Coronary artery (tissue), 2 donors: Measurements from ENCODE around the gene HOXB6.

Experiments used
- DNase-seq: peaks from one replicate; pipeline ENCODE4 v3.0.0-alpha.2; 2017; ENCODE audit warnings: low spot score
- H3K27ac ChIP-seq, 2 donors: fragments of 200-600 bp; sonication (generic); one replicate each; pipeline ENCODE4 v1.5.1; 2016 to 2019
- H3K4me3 ChIP-seq: fragments of 200-600 bp; sonication (generic); 2 replicates; pipeline ENCODE4 v1.5.1; 2016; ENCODE audit warnings: mild to moderate bottlenecking, moderate library complexity
- CTCF ChIP-seq: fragments of 200-600 bp; sonication (generic); IDR thresholded peaks from one replicate; pipeline ENCODE4 v1.5.1; 2019; ENCODE audit warnings: antibody characterized with exemption

HOXB6 gene

GRCh38 chr17:48551596-48552465, 53.0 kb downstream of the HOXB6 start:
- TF ChIP-seq CTCF: no peak
- Histone ChIP-seq H3K4me3 (no peak overlapping the region), H3K27ac (peak overlapping the region; percentile 36 to 74)
- DNase-seq: no peak

DNA sequence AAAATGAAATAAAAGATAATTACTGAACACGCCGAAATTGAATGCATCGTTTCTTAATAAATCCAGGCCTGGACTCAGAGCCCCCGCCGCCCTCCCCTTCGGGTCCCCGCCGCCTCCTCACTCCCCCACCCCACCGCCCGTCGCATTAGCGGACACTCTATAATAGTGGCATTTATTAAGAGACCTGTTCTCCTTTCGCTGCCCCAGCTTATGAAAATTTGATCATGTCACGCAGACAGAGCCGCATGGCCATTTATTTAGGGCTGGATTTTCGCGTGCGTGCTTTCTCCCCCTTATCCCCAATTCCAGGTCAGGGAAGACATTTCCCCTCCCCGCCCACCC, 53.6 kb downstream of the HOXB6 start:
- no peak for DNase-seq
- Histone ChIP-seq H3K27ac (peak overlapping the region in 1 of 2 donors; percentile 74), H3K4me3 (peak overlapping the region; percentile 48)
- TF ChIP-seq CTCF: no peak

- DNase-seq: no peak
- Histone ChIP-seq H3K27ac (peak overlapping the region in 1 of 2 donors; percentile 38), H3K4me3 (peak overlapping the region; percentile 48)
Observed at GRCh38 chr17:48550502-48551213, 54.1 kb downstream of the HOXB6 start.

GRCh38 chr17:48549914-48550501, 54.8 kb downstream of the HOXB6 start:
- peak overlapping the region in 1 of 2 donors; percentile 38 for H3K27ac ChIP-seq
- H3K4me3 ChIP-seq: no peak overlapping the region
- DNase-seq: no peak
- no peak for TF ChIP-seq CTCF

More at GRCh38 chr17:48550502-48551213, 54.1 kb downstream of the HOXB6 start:
- no peak for TF ChIP-seq CTCF

DNA sequence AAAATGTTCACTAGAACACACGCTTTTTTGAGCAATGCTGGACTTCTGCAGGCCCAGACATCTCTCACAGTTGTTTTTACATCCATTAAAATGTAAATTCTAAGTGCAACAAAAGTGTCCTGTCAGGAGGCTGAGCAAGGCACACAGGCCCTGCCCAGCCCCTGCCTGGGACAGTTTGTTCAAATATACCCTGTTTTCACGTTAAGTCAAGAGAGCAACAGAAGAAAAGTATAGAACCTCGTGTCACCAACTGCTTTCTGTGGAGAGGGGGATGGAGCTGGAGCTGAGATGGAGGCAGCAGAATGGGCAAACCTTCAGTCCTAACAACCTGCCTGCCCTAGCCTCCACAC, 55.5 kb downstream of the HOXB6 start:
- H3K4me3 ChIP-seq: no peak overlapping the region
- no peak overlapping the region for H3K27ac ChIP-seq
- no peak for DNase-seq
- TF ChIP-seq CTCF: no peak

GRCh38 chr17:48548523-48549280, 56.1 kb downstream of the HOXB6 start:
- no peak overlapping the region for H3K4me3 ChIP-seq
- TF ChIP-seq CTCF: no peak
- no peak for DNase-seq
- peak overlapping the region; percentile 89 to 91 for H3K27ac ChIP-seq
